Esophagus squamous epithelium (tissue), 4 donors: ENCODE results near the gene ADAMTSL1.

Source experiments
- CTCF ChIP-seq, 6 experiments: fragments of 450-650 bp in 4 of 6; fragments of 200-600 bp in 2 of 6; sonication (generic) in 2 of 6; IDR thresholded peaks; one replicate each; pipeline ENCODE4 v1.5.1; 2016 to 2019; ENCODE audit warnings: antibody characterized with exemption in 6 of 6, mild to moderate bottlenecking in 4 of 6, moderate library complexity in 4 of 6
- POLR2A ChIP-seq, 4 donors: fragments of 450-650 bp; IDR thresholded peaks; one replicate each; pipeline ENCODE4 v1.6.1; 2017; ENCODE audit warnings: antibody characterized with exemption in 4 of 4, mild to moderate bottlenecking in 4 of 4, moderate library complexity in 3 of 4

DNA sequence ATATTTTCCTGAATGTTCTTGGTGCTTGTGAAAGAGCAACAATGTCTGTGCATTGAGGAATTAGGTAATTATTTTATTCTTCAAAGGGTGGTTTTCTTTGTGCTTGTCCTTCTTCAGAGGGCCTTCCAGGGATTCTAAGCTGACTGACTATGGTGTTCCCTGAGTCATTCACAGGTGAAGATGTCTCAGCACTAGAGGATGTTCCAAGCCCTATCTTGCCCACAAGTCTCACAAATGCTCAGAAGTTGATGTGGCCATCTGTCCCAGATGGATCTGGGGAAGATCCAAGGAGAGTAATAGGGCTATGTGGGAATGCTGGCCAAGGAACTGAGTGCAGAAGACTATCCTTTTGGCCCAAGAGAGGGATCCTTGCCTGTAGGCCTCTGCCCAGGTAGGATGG is 120.9 kb downstream of the ADAMTSL1 start:
- no peak for TF ChIP-seq CTCF (IDR thresholded peaks at IDR 0.05)
- TF ChIP-seq POLR2A (IDR thresholded peaks at IDR 0.05), result no peak
